ENCODE measurements around the gene SCN10A.
A peak's percentile ranks its signal among the peaks of the same experiment; 100 is the strongest.

SCN10A gene

GRCh38 chr3:38687321-38687720 lies 128.7 kb downstream of the SCN10A start:
- no peak for DNase-seq
- TF ChIP-seq, protein P1, sequence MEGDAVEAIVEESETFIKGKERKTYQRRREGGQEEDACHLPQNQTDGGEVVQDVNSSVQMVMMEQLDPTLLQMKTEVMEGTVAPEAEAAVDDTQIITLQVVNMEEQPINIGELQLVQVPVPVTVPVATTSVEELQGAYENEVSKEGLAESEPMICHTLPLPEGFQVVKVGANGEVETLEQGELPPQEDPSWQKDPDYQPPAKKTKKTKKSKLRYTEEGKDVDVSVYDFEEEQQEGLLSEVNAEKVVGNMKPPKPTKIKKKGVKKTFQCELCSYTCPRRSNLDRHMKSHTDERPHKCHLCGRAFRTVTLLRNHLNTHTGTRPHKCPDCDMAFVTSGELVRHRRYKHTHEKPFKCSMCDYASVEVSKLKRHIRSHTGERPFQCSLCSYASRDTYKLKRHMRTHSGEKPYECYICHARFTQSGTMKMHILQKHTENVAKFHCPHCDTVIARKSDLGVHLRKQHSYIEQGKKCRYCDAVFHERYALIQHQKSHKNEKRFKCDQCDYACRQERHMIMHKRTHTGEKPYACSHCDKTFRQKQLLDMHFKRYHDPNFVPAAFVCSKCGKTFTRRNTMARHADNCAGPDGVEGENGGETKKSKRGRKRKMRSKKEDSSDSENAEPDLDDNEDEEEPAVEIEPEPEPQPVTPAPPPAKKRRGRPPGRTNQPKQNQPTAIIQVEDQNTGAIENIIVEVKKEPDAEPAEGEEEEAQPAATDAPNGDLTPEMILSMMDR (IDR thresholded peaks at IDR 0.05; ENCODE audit: low read depth, low read length) = no peak
- no peaks in the 10 kb centered on the region for H3K27me3 ChIP-seq
- no peaks in the 10 kb centered on the region for H3K9me3 ChIP-seq
- H3K4me3 ChIP-seq (ENCODE audit: low read depth, low read length) = no peak overlapping the region
- no peaks in the 10 kb centered on the region for H3K4me1 ChIP-seq
- no peaks in the 10 kb centered on the region for H3K36me3 ChIP-seq

- Histone ChIP-seq H3K36me3 (no peaks in the 10 kb centered on the region), H3K27me3 (peaks cover 4% of the 10 kb centered on the region; the same call in 1 of the 2 replicates), H3K4me3 (ENCODE audit: low read depth, low read length) (no peak overlapping the region), H3K9me3 (no peaks in the 10 kb centered on the region), H3K4me1 (no peaks in the 10 kb centered on the region)
- TF ChIP-seq, protein P1 (IDR thresholded peaks at IDR 0.05; ENCODE audit: low read depth, low read length) = no peak
- DNase-seq = no peak
Observed at GRCh38 chr3:38684546-38684945, 131.5 kb downstream of the SCN10A start.

GRCh38 chr3:38669668-38670067 lies 146.3 kb downstream of the SCN10A start:
- TF ChIP-seq, protein P1 (IDR thresholded peaks at IDR 0.05; ENCODE audit: low read depth, low read length) = no peak
- no peak for DNase-seq
- no peaks in the 10 kb centered on the region for H3K27me3 ChIP-seq
- no peak overlapping the region for H3K4me3 ChIP-seq (ENCODE audit: low read depth, low read length)
- no peaks in the 10 kb centered on the region for H3K9me3 ChIP-seq
- no peaks in the 10 kb centered on the region for H3K4me1 ChIP-seq
- no peaks in the 10 kb centered on the region for H3K36me3 ChIP-seq

DNA sequence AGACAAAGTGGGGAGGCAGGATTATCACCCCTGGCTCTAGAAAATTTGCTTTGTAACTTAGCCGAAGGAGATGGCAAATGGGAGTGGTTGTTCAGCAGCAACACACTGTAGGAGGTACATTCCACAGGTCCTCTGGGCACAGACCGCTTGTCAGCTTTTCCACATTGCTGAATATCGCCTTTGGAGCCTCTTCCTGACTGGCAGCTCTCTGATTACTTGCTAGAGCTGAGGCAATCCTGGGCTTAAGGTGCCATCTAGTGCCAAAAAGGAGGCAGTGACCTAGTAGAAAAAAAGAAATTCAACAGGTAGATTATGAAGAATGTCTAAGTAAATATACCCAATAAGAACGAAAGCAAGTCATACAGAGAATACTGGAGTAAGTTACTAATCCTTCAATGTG lies 153.5 kb downstream of the SCN10A start:
- no peaks in the 10 kb centered on the region for H3K36me3 ChIP-seq
- H3K4me1 ChIP-seq = no peaks in the 10 kb centered on the region
- TF ChIP-seq, protein P1 (IDR thresholded peaks at IDR 0.05; ENCODE audit: low read depth, low read length) = peak; percentile 67
- no peak overlapping the region for H3K4me3 ChIP-seq (ENCODE audit: low read depth, low read length)
- DNase-seq = peak; percentile 35
- H3K9me3 ChIP-seq = no peaks in the 10 kb centered on the region
- no peaks in the 10 kb centered on the region for H3K27me3 ChIP-seq

GRCh38 chr3:38658841-38659240 lies 157.2 kb downstream of the SCN10A start:
- H3K9me3 ChIP-seq = no peaks in the 10 kb centered on the region
- TF ChIP-seq, protein P1 (IDR thresholded peaks at IDR 0.05; ENCODE audit: low read depth, low read length) = no peak
- no peak overlapping the region; the same call in 1 of the 2 replicates for H3K4me3 ChIP-seq (ENCODE audit: low read depth, low read length)
- H3K4me1 ChIP-seq = no peaks in the 10 kb centered on the region
- no peaks in the 10 kb centered on the region for H3K36me3 ChIP-seq
- no peak for DNase-seq
- no peaks in the 10 kb centered on the region for H3K27me3 ChIP-seq

DNA sequence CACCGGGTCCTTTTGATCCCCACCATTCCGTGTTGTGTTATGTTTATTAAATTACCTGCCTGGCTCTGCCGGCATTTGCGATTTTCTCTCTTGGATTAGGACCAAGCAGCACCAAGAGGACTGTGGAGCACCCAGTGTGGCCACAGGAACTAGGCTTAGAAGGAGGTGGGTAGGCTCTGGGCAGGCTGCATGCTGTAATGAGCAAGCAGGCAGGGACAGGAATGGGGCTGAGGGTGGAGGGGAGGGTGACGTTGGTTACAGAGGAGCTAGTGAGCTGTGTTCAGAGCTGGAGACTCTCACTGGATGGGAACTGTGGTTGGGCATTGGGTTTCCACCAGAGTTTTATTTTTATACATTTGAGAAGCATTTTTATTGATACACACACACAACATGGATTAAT lies 158.6 kb downstream of the SCN10A start:
- no peaks in the 10 kb centered on the region for H3K27me3 ChIP-seq
- H3K36me3 ChIP-seq = no peaks in the 10 kb centered on the region
- H3K4me1 ChIP-seq = no peaks in the 10 kb centered on the region
- no peaks in the 10 kb centered on the region for H3K9me3 ChIP-seq
- TF ChIP-seq, protein P1 (IDR thresholded peaks at IDR 0.05; ENCODE audit: low read depth, low read length) = no peak
- DNase-seq = no peak
- no peak overlapping the region for H3K4me3 ChIP-seq (ENCODE audit: low read depth, low read length)
